ENCODE measurements around the gene SARS1. TPM values are rescaled to one million over a fixed set of nuclear protein-coding genes. Genes with fewer than 3 reads are reported as not detected.
"Not testable (repeated sequence)": the region's sequence is repeated elsewhere in the genome, so short reads cannot be mapped to it uniquely, and the experiment has no call there.

Gene SARS1
- total RNA-seq, 2 experiments from 2014 or later, result 277 to 290 TPM

DNA sequence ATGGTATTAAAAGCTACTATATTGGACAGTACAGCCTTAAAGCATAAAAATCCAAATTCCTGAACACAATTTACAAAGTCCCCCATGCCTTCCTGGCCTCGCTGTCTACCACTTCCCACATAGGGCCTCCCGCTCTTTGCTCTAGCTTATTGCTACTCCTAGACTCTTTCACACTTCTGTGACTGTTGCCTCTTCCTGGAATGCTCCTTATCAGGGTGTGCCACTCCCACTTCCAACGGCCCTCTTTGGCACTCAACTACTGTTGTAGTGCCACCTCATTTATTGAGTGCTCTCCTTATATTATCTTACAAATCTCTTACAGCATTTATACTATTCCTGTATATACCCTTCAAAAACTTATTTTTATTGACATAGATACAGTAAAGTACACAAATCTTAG lies 4.8 kb downstream of the SARS1 start:
- H2AFZ ChIP-seq (ENCODE audit: low read length), result no peak overlapping the region
- peaks cover 8% of the 10 kb centered on the region; the same call in 1 of the 2 replicates for H4K20me1 ChIP-seq (ENCODE audit: insufficient read depth, low read length)
- intact Hi-C loops (cut with micrococcal nuclease; ENCODE audit: unreplicated experiment), result no loop called here
- peaks cover 80% of the 10 kb centered on the region for H3K36me3 ChIP-seq (ENCODE audit: insufficient read depth, low read length)
- H3K4me2 ChIP-seq (ENCODE audit: low read length), result no peak overlapping the region
- CTCF ChIA-PET (ENCODE audit: unreplicated experiment), result no interaction called here
- no peak overlapping the region for H3K27ac ChIP-seq (ENCODE audit: low read depth, low read length, poor library complexity, severe bottlenecking)
- peaks cover 92% of the 10 kb centered on the region for H3K79me2 ChIP-seq (ENCODE audit: insufficient read depth, low read depth, low read length)
- peaks cover 19% of the 10 kb centered on the region for H3K4me1 ChIP-seq (ENCODE audit: insufficient read depth, low read length, poor library complexity, severe bottlenecking)
- H3K9me2 ChIP-seq (ENCODE audit: insufficient read depth, low read length), result no peaks in the 10 kb centered on the region
- no peak overlapping the region for H3K4me3 ChIP-seq (ENCODE audit: low read depth, low read length, poor library complexity, severe bottlenecking)
- peaks cover 11% of the 10 kb centered on the region for H3K9me3 ChIP-seq (ENCODE audit: low read length)
- TF ChIP-seq EZH2phosphoT487 (IDR thresholded peaks at IDR 0.05; ENCODE audit: borderline replicate concordance, low read depth, low read length) (no peak), CTCF (conservative IDR thresholded peaks at IDR 0.05; ENCODE audit: low read length) (no peak)
- DNase-seq (ENCODE audit: low spot score), result no peak
- BruUV-seq (replicated peaks), result no TSS peak
- POLR2A ChIA-PET, result no interaction called here

GRCh38 chr1:109221201-109221600 lies 7.5 kb downstream of the SARS1 start:
- H3K4me1 ChIP-seq (ENCODE audit: insufficient read depth, low read length, poor library complexity, severe bottlenecking); H3K4me2 ChIP-seq (ENCODE audit: low read length); H3K4me3 ChIP-seq (ENCODE audit: low read depth, low read length, poor library complexity, severe bottlenecking); BruUV-seq (replicated peaks); intact Hi-C loops (cut with micrococcal nuclease; ENCODE audit: unreplicated experiment); DNase-seq (ENCODE audit: low spot score); H3K9me2 ChIP-seq (ENCODE audit: insufficient read depth, low read length); CTCF ChIA-PET (ENCODE audit: unreplicated experiment); H3K27ac ChIP-seq (ENCODE audit: low read depth, low read length, poor library complexity, severe bottlenecking); H2AFZ ChIP-seq (ENCODE audit: low read length); POLR2A ChIA-PET; H4K20me1 ChIP-seq (ENCODE audit: insufficient read depth, low read length): not testable (repeated sequence)
- H3K79me2 ChIP-seq (ENCODE audit: insufficient read depth, low read depth, low read length), result peaks cover 73% of the 10 kb centered on the region
- H3K9me3 ChIP-seq (ENCODE audit: low read length), result peaks cover 11% of the 10 kb centered on the region
- H3K36me3 ChIP-seq (ENCODE audit: insufficient read depth, low read length), result peaks cover 94% of the 10 kb centered on the region

GRCh38 chr1:109225308-109225707 lies 11.6 kb downstream of the SARS1 start:
- no TSS peak for BruUV-seq (replicated peaks)
- no peak for DNase-seq (ENCODE audit: low spot score)
- peaks cover 35% of the 10 kb centered on the region for H3K79me2 ChIP-seq (ENCODE audit: insufficient read depth, low read depth, low read length)
- H3K4me2 ChIP-seq (ENCODE audit: low read length), result no peak overlapping the region
- CTCF ChIA-PET (ENCODE audit: unreplicated experiment), result no interaction called here
- H3K9me3 ChIP-seq (ENCODE audit: low read length), result peaks cover 6% of the 10 kb centered on the region
- POLR2A ChIA-PET, result interaction anchor here (0.8 to 1.5 kb wide), 3 partner anchors 9 to 176 kb away, joined by 3 to 5 read pairs (median 3); no protein-coding TSS in a partner anchor
- peaks cover 5% of the 10 kb centered on the region; the same call in 1 of the 2 replicates for H4K20me1 ChIP-seq (ENCODE audit: insufficient read depth, low read length)
- peaks cover 96% of the 10 kb centered on the region for H3K36me3 ChIP-seq (ENCODE audit: insufficient read depth, low read length)
- no peaks in the 10 kb centered on the region for H3K4me1 ChIP-seq (ENCODE audit: insufficient read depth, low read length, poor library complexity, severe bottlenecking)
- intact Hi-C loops (cut with micrococcal nuclease; ENCODE audit: unreplicated experiment), result no loop called here
- no peak overlapping the region for H3K27ac ChIP-seq (ENCODE audit: low read depth, low read length, poor library complexity, severe bottlenecking)
- H2AFZ ChIP-seq (ENCODE audit: low read length), result no peak overlapping the region
- no peaks in the 10 kb centered on the region for H3K9me2 ChIP-seq (ENCODE audit: insufficient read depth, low read length)
- no peak overlapping the region for H3K4me3 ChIP-seq (ENCODE audit: low read depth, low read length, poor library complexity, severe bottlenecking)
- TF ChIP-seq EZH2phosphoT487 (IDR thresholded peaks at IDR 0.05; ENCODE audit: borderline replicate concordance, low read depth, low read length) (no peak), CTCF (conservative IDR thresholded peaks at IDR 0.05; ENCODE audit: low read length) (no peak)
